CD4-positive, alpha-beta memory T cell (primary cell): ENCODE data around the gene B3GAT2. TPM values are rescaled to one million over a fixed set of nuclear protein-coding genes. Genes with fewer than 3 reads are reported as not detected.

Experiments
- CTCF ChIA-PET: fragments of 350-600 bp; sonication (Branson Sonifier 250); formaldehyde crosslinking; loops from one replicate; lab custom pipeline; 2021; ENCODE audit warnings: inconsistent platforms; ENCODE audit not compliant: partially characterized antibody; lab: Charles Lee
- POLR2A ChIA-PET: fragments of 350-600 bp; sonication (Branson Sonifier 250); formaldehyde crosslinking; loops from one replicate; lab custom pipeline; 2021; ENCODE audit not compliant: partially characterized antibody; lab: Charles Lee
- DNase-seq, 5 donors: peaks; one replicate each; pipeline versions ENCODE4 v3.0.0 to v3.0.0-alpha.2; 2020 to 2022; ENCODE audit warnings: mixed read lengths in 1 of 5
- H3K27ac ChIP-seq: one replicate; pipeline ENCODE4 v1.7.0; 2013; ENCODE audit warnings: low read depth, low read length
- H3K27me3 ChIP-seq: 2 replicates; pipeline ENCODE4 v1.7.0; 2013; ENCODE audit warnings: mild to moderate bottlenecking, low read length, moderate library complexity; ENCODE audit not compliant: insufficient read depth
- H3K36me3 ChIP-seq: 2 replicates; pipeline ENCODE4 v1.7.0; 2013; ENCODE audit warnings: mild to moderate bottlenecking, low read length, moderate library complexity; ENCODE audit not compliant: insufficient read depth
- H3K4me1 ChIP-seq: 2 replicates; pipeline ENCODE4 v1.7.0; 2013; ENCODE audit warnings: mild to moderate bottlenecking, low read length, moderate library complexity; ENCODE audit not compliant: insufficient read depth
- H3K4me3 ChIP-seq, 2 donors: one replicate each; pipeline ENCODE4 v1.7.0; 2013; ENCODE audit warnings: low read length in 2 of 2, mild to moderate bottlenecking in 1 of 2
- H3K9me3 ChIP-seq, 2 donors: one replicate each; pipeline ENCODE4 v1.7.0; 2013; ENCODE audit warnings: low read length in 2 of 2, control low read depth in 1 of 2; ENCODE audit not compliant: control insufficient read depth in 1 of 2
- H3K27ac Mint-ChIP-seq, 7 donors: one replicate each; pipeline ENCODE4 v1.8.0; 2020 to 2021; ENCODE audit warnings: mixed read lengths in 7 of 7, mild to moderate bottlenecking in 6 of 7, inconsistent platforms in 3 of 7, moderate library complexity in 3 of 7
- H3K27me3 Mint-ChIP-seq, 2 donors: one replicate each; pipeline ENCODE4 v1.8.0; 2020 to 2021; ENCODE audit warnings: mixed read lengths in 2 of 2
- H3K36me3 Mint-ChIP-seq, 2 donors: one replicate each; pipeline ENCODE4 v1.8.0; 2020 to 2021; ENCODE audit warnings: mixed read lengths in 2 of 2, inconsistent platforms in 1 of 2, mild to moderate bottlenecking in 1 of 2
- H3K4me1 Mint-ChIP-seq, 4 donors: one replicate each; pipeline ENCODE4 v1.8.0; 2020 to 2021; ENCODE audit warnings: mixed read lengths in 4 of 4, mild to moderate bottlenecking in 1 of 4
- H3K4me3 Mint-ChIP-seq, 8 donors: one replicate each; pipeline ENCODE4 v1.8.0; 2020 to 2021; ENCODE audit warnings: mixed read lengths in 8 of 8, mild to moderate bottlenecking in 7 of 8, moderate library complexity in 6 of 8, inconsistent platforms in 3 of 8
- H3K9me3 Mint-ChIP-seq, 8 donors: one replicate each; pipeline ENCODE4 v1.8.0; 2020 to 2021; ENCODE audit warnings: mixed read lengths in 8 of 8, mild to moderate bottlenecking in 5 of 8, inconsistent platforms in 3 of 8, moderate library complexity in 1 of 8
- intact Hi-C: fragments of 100-400 bp; cut with micrococcal nuclease; formaldehyde crosslinking; loops from one replicate; pipeline ENCODE4 v1.15.1; 2023
- polyA plus RNA-seq, 2 donors: library from polyadenylated mRNA; unstranded; fragments of 300-500 nt; fragmentation: Illumina TruSeq; gene quantifications; one replicate each; pipeline ENCODE4 v1.2.3, GENCODE V29; 2021
- total RNA-seq, 2 experiments: library from RNA; stranded (reverse); gene quantifications; one replicate each; pipeline ENCODE4 v1.2.3, GENCODE V29; 2021

Gene B3GAT2
- total and polyA plus RNA-seq, 4 experiments from 2014 or later: 0.27 to 0.37 TPM; not detected in 2

DNA sequence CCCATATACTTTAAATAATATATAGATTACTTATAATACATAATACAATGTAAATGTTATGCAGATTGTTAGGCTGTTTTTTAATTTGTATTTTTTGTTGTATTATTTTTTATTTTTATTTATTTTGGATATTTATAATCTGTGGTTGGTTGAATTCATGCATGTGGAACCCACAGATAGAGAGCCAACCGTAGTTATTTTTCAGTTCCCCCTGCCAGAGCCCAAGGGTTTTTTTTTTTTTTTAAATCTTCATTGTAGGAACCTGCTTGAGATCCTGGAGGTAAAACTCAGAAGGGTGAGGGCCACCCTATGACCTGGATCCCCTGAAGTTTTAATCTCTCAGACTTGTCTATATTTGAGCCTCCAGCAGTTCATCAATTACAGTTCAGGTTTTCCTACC lies 133.2 kb downstream of the B3GAT2 start:
- CTCF ChIA-PET: no interaction called here
- Histone ChIP-seq H3K4me1 (no peaks in the 10 kb centered on the region), H3K27me3 (no peaks in the 10 kb centered on the region), H3K27ac (no peak overlapping the region), H3K4me3 (no peak overlapping the region), H3K36me3 (no peaks in the 10 kb centered on the region), H3K9me3 (no peaks in the 10 kb centered on the region)
- intact Hi-C loops: no loop called here
- no peak for DNase-seq
- peaks cover 2 to 15% (median 9%) of the 10 kb centered on the region in 4 donors for H3K4me1 Mint-ChIP-seq
- H3K27ac Mint-ChIP-seq: no peak overlapping the region
- no peaks in the 10 kb centered on the region for H3K27me3 Mint-ChIP-seq
- no peak overlapping the region for H3K4me3 Mint-ChIP-seq
- peaks cover 0 to 14% (median 8%) of the 10 kb centered on the region in 8 donors for H3K9me3 Mint-ChIP-seq
- H3K36me3 Mint-ChIP-seq: peaks cover 33% of the 10 kb centered on the region in 2 donors
- POLR2A ChIA-PET: no interaction called here

DNA sequence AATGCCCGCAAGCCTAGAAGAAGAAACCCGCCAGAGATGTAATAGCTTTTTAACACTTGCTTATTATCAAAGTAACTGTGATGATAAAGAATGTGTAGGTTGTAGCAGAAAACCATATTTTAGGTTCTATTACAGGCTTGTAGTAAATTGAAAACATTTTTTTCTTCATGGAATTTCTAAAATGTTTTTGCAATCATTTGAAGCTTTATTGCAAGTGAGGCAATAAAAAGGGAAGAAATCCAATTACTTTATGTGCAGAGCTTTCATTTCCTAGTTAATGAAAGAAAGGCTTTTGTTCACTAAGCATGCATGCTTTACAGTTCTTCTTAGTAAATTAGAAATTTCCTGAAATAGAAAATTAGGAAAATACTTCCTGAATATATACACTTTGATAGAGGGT lies 135.1 kb downstream of the B3GAT2 start:
- intact Hi-C loops: no loop called here
- Mint-ChIP-seq H3K9me3 (peaks cover 0 to 14% (median 8%) of the 10 kb centered on the region in 8 donors), H3K4me1 (peaks cover 0 to 10% (median 0%) of the 10 kb centered on the region in 4 donors), H3K27me3 (no peaks in the 10 kb centered on the region), H3K27ac (no peak overlapping the region), H3K4me3 (no peak overlapping the region), H3K36me3 (peaks cover 26 to 33% of the 10 kb centered on the region in 2 donors)
- CTCF ChIA-PET: interaction anchor here (1.2 kb wide), 1 partner anchor 65 kb away, joined by 3 read pairs; no protein-coding TSS in a partner anchor
- Histone ChIP-seq H3K9me3 (no peaks in the 10 kb centered on the region), H3K27ac (no peak overlapping the region), H3K36me3 (no peaks in the 10 kb centered on the region), H3K27me3 (no peaks in the 10 kb centered on the region), H3K4me1 (no peaks in the 10 kb centered on the region), H3K4me3 (no peak overlapping the region)
- DNase-seq: no peak
- POLR2A ChIA-PET: interaction anchor here (0.9 kb wide), 1 partner anchor 14 kb away, joined by 3 read pairs; no protein-coding TSS in a partner anchor

DNA sequence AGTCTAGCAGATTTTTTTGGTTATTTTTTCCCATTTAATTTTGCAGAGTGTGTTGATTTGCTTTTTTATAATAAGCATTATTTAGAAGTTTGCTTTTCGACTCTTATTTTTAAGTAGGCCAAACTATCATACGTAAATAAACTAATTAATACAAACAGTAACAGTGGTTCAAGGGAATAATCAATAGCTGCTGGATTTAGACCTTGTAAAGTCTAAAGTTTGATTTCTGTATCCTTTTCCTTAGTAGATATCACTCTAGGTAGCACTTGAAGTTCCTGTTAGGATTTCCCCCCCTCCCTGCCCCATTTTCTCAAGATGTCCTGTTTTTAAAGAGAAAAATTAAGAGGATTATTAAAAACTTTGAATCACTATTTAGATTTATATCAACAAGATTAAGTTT lies 136.1 kb downstream of the B3GAT2 start:
- CTCF ChIA-PET: interaction anchor here (1.2 kb wide), 1 partner anchor 66 kb away, joined by 3 read pairs; no protein-coding TSS in a partner anchor
- H3K27ac Mint-ChIP-seq: no peak overlapping the region
- H3K27me3 ChIP-seq: no peaks in the 10 kb centered on the region
- no peaks in the 10 kb centered on the region for H3K27me3 Mint-ChIP-seq
- H3K4me3 ChIP-seq: no peak overlapping the region
- no peak overlapping the region for H3K4me3 Mint-ChIP-seq
- intact Hi-C loops: no loop called here
- H3K27ac ChIP-seq: no peak overlapping the region
- no peaks in the 10 kb centered on the region for H3K4me1 ChIP-seq
- H3K9me3 Mint-ChIP-seq: peaks cover 0 to 14% (median 8%) of the 10 kb centered on the region in 8 donors
- POLR2A ChIA-PET: interaction anchor here (0.5 kb wide), 1 partner anchor 256 kb away, joined by 4 read pairs; no protein-coding TSS in a partner anchor
- DNase-seq: no peak
- peaks cover 26 to 32% of the 10 kb centered on the region in 2 donors for H3K36me3 Mint-ChIP-seq
- no peaks in the 10 kb centered on the region for H3K9me3 ChIP-seq
- no peaks in the 10 kb centered on the region for H3K36me3 ChIP-seq
- peaks cover 0 to 10% (median 3%) of the 10 kb centered on the region in 4 donors for H3K4me1 Mint-ChIP-seq

DNA sequence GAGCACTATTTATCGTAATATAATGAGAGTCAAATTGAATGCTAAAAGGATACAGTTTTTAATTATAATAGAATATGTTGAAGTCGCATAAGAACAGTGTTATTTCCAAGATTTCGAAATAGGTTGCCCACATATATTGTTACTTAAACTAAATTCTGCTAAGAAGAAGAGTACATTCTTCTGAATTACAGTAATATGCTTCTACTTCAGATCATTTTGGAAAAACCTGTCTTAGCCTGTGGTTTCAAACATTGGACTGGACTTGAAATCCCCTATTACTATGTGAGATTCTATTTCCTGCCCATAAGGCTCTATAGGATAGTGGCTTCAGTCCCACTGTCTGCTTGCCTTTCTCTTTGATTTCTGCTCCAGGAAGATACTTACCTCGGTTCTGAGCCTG lies 137.2 kb downstream of the B3GAT2 start:
- H3K27me3 ChIP-seq: no peaks in the 10 kb centered on the region
- no peaks in the 10 kb centered on the region for H3K9me3 ChIP-seq
- H3K4me1 Mint-ChIP-seq: peaks cover 2 to 6% (median 4%) of the 10 kb centered on the region in 4 donors
- H3K36me3 Mint-ChIP-seq: peaks cover 25 to 30% of the 10 kb centered on the region in 2 donors
- no peak for DNase-seq
- H3K9me3 Mint-ChIP-seq: peaks cover 0 to 14% (median 8%) of the 10 kb centered on the region in 8 donors
- H3K4me1 ChIP-seq: no peaks in the 10 kb centered on the region
- no peak overlapping the region for H3K4me3 Mint-ChIP-seq
- POLR2A ChIA-PET: no interaction called here
- no peaks in the 10 kb centered on the region for H3K27me3 Mint-ChIP-seq
- intact Hi-C loops: no loop called here
- H3K27ac Mint-ChIP-seq: no peak overlapping the region
- no peak overlapping the region for H3K4me3 ChIP-seq
- no peak overlapping the region for H3K27ac ChIP-seq
- no peaks in the 10 kb centered on the region for H3K36me3 ChIP-seq
- CTCF ChIA-PET: no interaction called here

DNA sequence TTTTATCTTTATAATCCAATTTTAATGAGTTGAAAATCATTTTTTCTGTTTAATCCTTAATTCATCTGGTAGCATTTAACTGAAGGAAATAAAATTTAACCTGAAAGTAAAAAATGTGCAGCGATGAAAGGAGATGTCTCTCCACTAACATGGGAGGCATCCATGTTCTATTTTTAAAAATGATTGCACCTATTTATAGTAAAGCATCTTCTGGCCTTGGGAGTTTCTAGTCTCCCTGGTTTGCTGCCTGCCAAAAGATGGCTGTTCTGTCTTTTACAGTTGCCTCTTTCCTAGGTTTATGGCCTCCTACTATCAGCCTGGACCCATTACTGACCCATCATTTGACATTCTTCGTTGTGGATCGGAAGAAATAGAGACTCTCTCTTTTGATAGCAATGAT lies 143.0 kb downstream of the B3GAT2 start:
- no peaks in the 10 kb centered on the region for H3K4me1 ChIP-seq
- no peaks in the 10 kb centered on the region for H3K36me3 ChIP-seq
- no peak for DNase-seq
- ChIA-PET POLR2A (no interaction called here), CTCF (no interaction called here)
- Mint-ChIP-seq H3K4me1 (peaks cover 0 to 10% (median 5%) of the 10 kb centered on the region in 4 donors), H3K27ac (peak overlapping the region in 1 of 7 donors; percentile 28), H3K4me3 (no peak overlapping the region), H3K27me3 (no peaks in the 10 kb centered on the region), H3K9me3 (no peaks in the 10 kb centered on the region), H3K36me3 (peaks cover 24 to 29% of the 10 kb centered on the region in 2 donors)
- no peaks in the 10 kb centered on the region for H3K9me3 ChIP-seq
- H3K27me3 ChIP-seq: no peaks in the 10 kb centered on the region
- intact Hi-C loops: no loop called here
- no peak overlapping the region for H3K27ac ChIP-seq
- H3K4me3 ChIP-seq: no peak overlapping the region

DNA sequence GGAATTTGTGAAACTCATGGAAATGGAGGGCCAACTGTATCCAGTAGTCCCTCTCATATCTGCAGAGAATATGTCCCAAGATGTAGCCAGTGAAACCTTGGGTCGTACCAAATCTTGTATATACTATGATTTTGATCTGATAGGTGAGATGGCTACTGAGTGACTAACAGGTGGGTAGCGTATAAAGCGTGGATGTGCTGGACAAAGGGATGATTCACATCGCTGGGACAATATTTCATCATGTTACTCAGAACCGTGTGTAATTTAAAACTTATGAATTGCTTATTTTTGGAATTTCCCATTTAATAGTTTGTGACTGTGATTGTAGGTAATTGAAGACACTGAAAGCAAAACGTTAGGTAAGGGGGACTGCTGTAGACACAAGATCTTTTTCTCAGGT lies 145.1 kb downstream of the B3GAT2 start:
- peaks cover 0 to 10% (median 5%) of the 10 kb centered on the region in 4 donors for H3K4me1 Mint-ChIP-seq
- no peaks in the 10 kb centered on the region for H3K4me1 ChIP-seq
- POLR2A ChIA-PET: no interaction called here
- peaks cover 29 to 37% of the 10 kb centered on the region in 2 donors for H3K36me3 Mint-ChIP-seq
- no peaks in the 10 kb centered on the region for H3K9me3 Mint-ChIP-seq
- CTCF ChIA-PET: no interaction called here
- H3K4me3 Mint-ChIP-seq: no peak overlapping the region
- H3K27ac ChIP-seq: no peak overlapping the region
- H3K9me3 ChIP-seq: no peaks in the 10 kb centered on the region
- no peaks in the 10 kb centered on the region for H3K27me3 ChIP-seq
- no peaks in the 10 kb centered on the region for H3K27me3 Mint-ChIP-seq
- no peak overlapping the region for H3K27ac Mint-ChIP-seq
- no peak overlapping the region for H3K4me3 ChIP-seq
- intact Hi-C loops: no loop called here
- DNase-seq: no peak
- no peaks in the 10 kb centered on the region for H3K36me3 ChIP-seq
